Endothelial cell of umbilical vein (primary cell): ENCODE measurements around the gene USB1. TPM values are rescaled to one million over a fixed set of nuclear protein-coding genes. Genes with fewer than 3 reads are reported as not detected.

ENCODE experiments used
- BruUV-seq: library from RNA; stranded (reverse); fragments of 400-500 nt; replicated peaks from 2 replicates; lab custom pipeline; 2021; lab: Mats Ljungman, UMichigan
- CTCF ChIA-PET: fragments of 300-600, 350-600 bp; sonication (Branson Sonifier 250); formaldehyde crosslinking; loops from one replicate; lab custom pipeline; 2021; ENCODE audit warnings: antibody characterized with exemption, inconsistent platforms; lab: Charles Lee
- POLR2A ChIA-PET: fragments of 300-600, 350-600 bp; sonication (Branson Sonifier 250); formaldehyde crosslinking; loops from one replicate; lab custom pipeline; 2021; ENCODE audit warnings: antibody characterized with exemption, inconsistent platforms; lab: Charles Lee
- DNase-seq: peaks from one replicate; pipeline ENCODE4 v3.0.0-alpha.2; 2011; ENCODE audit warnings: low read depth, low spot score
- FAIRE-seq: peaks from 2 replicates; lab custom pipeline; 2011; peaks lifted over from hg19 to GRCh38; lab: Jason Lieb, UNC
- H2AFZ ChIP-seq: 2 replicates; pipeline ENCODE4 v1.6.0; 2012; ENCODE audit warnings: low read depth, low read length, control low read depth, inconsistent platforms
- H3K27ac ChIP-seq: 2 replicates; pipeline ENCODE4 v1.5.1; 2011; ENCODE audit warnings: low read depth, mild to moderate bottlenecking, control low read depth, low read length, moderate library complexity; ENCODE audit not compliant: insufficient read depth
- H3K27me3 ChIP-seq, 2 experiments: 2 replicates each; pipeline versions ENCODE4 v1.6.0 to v1.6.1; 2011; ENCODE audit warnings: low read length in 2 of 2, mixed read lengths in 1 of 2; ENCODE audit not compliant: control insufficient read depth in 2 of 2, insufficient read depth in 2 of 2
- H3K36me3 ChIP-seq, 2 experiments: 2 replicates in 1 of 2; 3 replicates in 1 of 2; pipeline ENCODE4 v1.5.1; 2011; ENCODE audit warnings: low read length in 2 of 2, mild to moderate bottlenecking in 1 of 2, moderate library complexity in 1 of 2; ENCODE audit not compliant: control insufficient read depth in 2 of 2, insufficient read depth in 2 of 2; ENCODE audit errors: extremely low read depth in 1 of 2
- H3K4me1 ChIP-seq: 3 replicates; pipeline ENCODE4 v1.5.1; 2011; ENCODE audit warnings: mild to moderate bottlenecking, low read length; ENCODE audit not compliant: control insufficient read depth, insufficient read depth; ENCODE audit errors: extremely low read depth
- H3K4me2 ChIP-seq: 2 replicates; pipeline ENCODE4 v1.6.1; 2011; ENCODE audit warnings: low read length, control low read depth, mixed read lengths; ENCODE audit not compliant: insufficient read depth
- H3K4me3 ChIP-seq, 3 experiments: fragments of 200-600 bp in 1 of 3; sonication (generic), shearing (Covaris generic) in 1 of 3; replicated peaks in 1 of 3; 2 replicates each; pipeline ENCODE4 v1.5.1; 2011 to 2016; ENCODE audit warnings: control low read depth in 3 of 3, low read length in 3 of 3, mild to moderate bottlenecking in 2 of 3, inconsistent platforms in 1 of 3, low read depth in 1 of 3, moderate library complexity in 1 of 3; ENCODE audit not compliant: insufficient read depth in 1 of 3
- H3K79me2 ChIP-seq: 2 replicates; pipeline ENCODE4 v1.6.0; 2012; ENCODE audit warnings: low read length, inconsistent platforms; ENCODE audit not compliant: control insufficient read depth, insufficient read depth
- H3K9ac ChIP-seq: replicated peaks from 2 replicates; pipeline ENCODE3; 2011; ENCODE audit warnings: low read length, control low read depth; ENCODE audit not compliant: insufficient read depth; ENCODE audit errors: extremely low read depth
- H3K9me1 ChIP-seq: replicated peaks from 3 replicates; pipeline ENCODE4 v1.6.0; 2011; ENCODE audit warnings: mild to moderate bottlenecking, low read length; ENCODE audit not compliant: control insufficient read depth, insufficient read depth; ENCODE audit errors: extremely low read depth
- H3K9me3 ChIP-seq: replicated peaks from 2 replicates; pipeline ENCODE4 v1.5.1; 2012; ENCODE audit warnings: low read length, inconsistent platforms; ENCODE audit not compliant: control insufficient read depth, insufficient read depth
- H4K20me1 ChIP-seq: replicated peaks from 2 replicates; pipeline ENCODE3; 2011; ENCODE audit warnings: mild to moderate bottlenecking, low read length; ENCODE audit not compliant: control insufficient read depth, insufficient read depth; ENCODE audit errors: extremely low read depth
- CTCF ChIP-seq, 2 donors: IDR thresholded peaks; 1 replicate in 1 of 2; 2 replicates in 1 of 2; pipeline ENCODE4 v1.5.1; 2011; ENCODE audit warnings: low read length in 2 of 2, mild to moderate bottlenecking in 2 of 2, moderate library complexity in 2 of 2, control low read depth in 1 of 2, inconsistent platforms in 1 of 2, low read depth in 1 of 2; ENCODE audit not compliant: insufficient read depth in 1 of 2; ENCODE audit errors: extremely low read depth in 1 of 2
- FOS ChIP-seq: IDR thresholded peaks from 2 replicates; pipeline ENCODE4 v1.6.1; 2011; ENCODE audit warnings: mild to moderate bottlenecking, low read length, moderate library complexity, borderline replicate concordance; ENCODE audit not compliant: insufficient read depth
- GATA2 ChIP-seq: IDR thresholded peaks from 2 replicates; pipeline ENCODE4 v1.7.0; 2011; ENCODE audit warnings: low read depth, mild to moderate bottlenecking, moderate library complexity, mixed read lengths, low read length; ENCODE audit not compliant: insufficient read length, insufficient read depth
- MAX ChIP-seq: IDR thresholded peaks from 2 replicates; pipeline ENCODE4 v1.6.1; 2011; ENCODE audit not compliant: insufficient read depth, insufficient read length
- MYC ChIP-seq: IDR thresholded peaks from one replicate; pipeline ENCODE4 v1.6.1; 2011; ENCODE audit warnings: mild to moderate bottlenecking, low read depth, low read length
- POLR2A ChIP-seq: IDR thresholded peaks from 2 replicates; pipeline ENCODE4 v1.6.1; 2012; ENCODE audit warnings: low read depth, mild to moderate bottlenecking, control low read depth, low read length
- POLR2AphosphoS5 ChIP-seq: IDR thresholded peaks from 2 replicates; pipeline ENCODE4 v1.6.1; 2012; ENCODE audit warnings: low read depth, mild to moderate bottlenecking, control low read depth, low read length, moderate library complexity; ENCODE audit not compliant: insufficient read depth
- dilution Hi-C: fragments of 300-500 bp; cut with MboI; formaldehyde crosslinking; loops from one replicate; pipeline ENCODE4 v1.15.0; 2019; ENCODE audit warnings: low sequenced_read_pairs; ENCODE audit not compliant: extremely low pct_ligation_motif_present
- intact Hi-C: fragments of 100-400 bp; cut with micrococcal nuclease; formaldehyde crosslinking; loops from one replicate; pipeline ENCODE4 v1.10.0; 2022
- polyA plus RNA-seq, 4 experiments: library from polyadenylated mRNA; depleted of rRNA in 3 of 4; stranded (reverse) in 3 of 4; unstranded in 1 of 4; fragments of >200 nt; gene quantifications; 2 replicates each; pipeline versions ENCODE4 v1.2.1 to v1.2.3, GENCODE V29; 2011 to 2012; ENCODE audit warnings: missing spikeins in 1 of 4
- total RNA-seq: library from RNA; stranded (reverse); gene quantifications from 2 replicates; pipeline ENCODE4 v1.2.3, GENCODE V29; 2021

Gene USB1
- total and polyA plus RNA-seq, 2 donors (not counting 3 experiments of a cell fraction or from before 2014, with no cell fraction given), result 64.6 to 83.8 TPM

- Histone ChIP-seq H3K9me1 (no peaks in the 10 kb centered on the region), H3K4me1 (no peaks in the 10 kb centered on the region), H3K27ac (no peak overlapping the region), H4K20me1 (no peaks in the 10 kb centered on the region), H3K9me3 (no peaks in the 10 kb centered on the region), H2AFZ (no peak overlapping the region), H3K36me3 (no peaks in the 10 kb centered on the region), H3K4me3 (no peak overlapping the region), H3K79me2 (no peaks in the 10 kb centered on the region), H3K27me3 (no peaks in the 10 kb centered on the region), H3K9ac (no peak overlapping the region), H3K4me2 (no peak overlapping the region)
- FAIRE-seq, result no peak
- BruUV-seq, result no TSS peak
- ChIA-PET CTCF (no interaction called here), POLR2A (no interaction called here)
- DNase-seq, result no peak
- dilution Hi-C loops, result no loop called here
- intact Hi-C loops, result no loop called here
- no peak for TF ChIP-seq FOS
- TF ChIP-seq POLR2A, result no peak
- TF ChIP-seq POLR2AphosphoS5, result no peak
- no peak for TF ChIP-seq MYC
- TF ChIP-seq MAX, result no peak
- TF ChIP-seq CTCF (IDR thresholded peaks at IDR 0.05; ENCODE audit: extremely low read depth in 1 of 2, insufficient read depth in 1 of 2, low read depth in 1 of 2, low read length in 2 of 2), result no peak
- no peak for TF ChIP-seq GATA2
Measured at GRCh38 chr16:58035356-58036170, 34.4 kb downstream of the USB1 start.
